ENCODE measurements around the gene GRID1.

GRCh38 chr10:85624511-85624910 lies 742.1 kb downstream of the GRID1 start:
- TF ChIP-seq CTCF (IDR thresholded peaks at IDR 0.05) = no peak
- TF ChIP-seq POLR2A (IDR thresholded peaks at IDR 0.05) = no peak
